Erythroblast (primary cell): ENCODE measurements around the gene MAP3K9.
"Not testable (repeated sequence)": the region's sequence is repeated elsewhere in the genome, so short reads cannot be mapped to it uniquely, and the experiment has no call there.

ENCODE experiments used
- DNase-seq, 2 experiments: peaks; one replicate each; lab custom pipeline; 2025; lab: John Stamatoyannopoulos, UW
- GATA1 ChIP-seq: IDR thresholded peaks from 2 replicates; pipeline ENCODE4 v1.6.1; 2011; ENCODE audit warnings: low read depth, mild to moderate bottlenecking, control low read depth, low read length, moderate library complexity
- POLR2A ChIP-seq: IDR thresholded peaks from 2 replicates; pipeline ENCODE4 v1.6.1; 2011; ENCODE audit warnings: mild to moderate bottlenecking, low read length

The MAP3K9 gene

GRCh38 chr14:70713511-70713916 lies 95.8 kb downstream of the MAP3K9 start:
- TF ChIP-seq GATA1 = no peak
- no peak for TF ChIP-seq POLR2A
- DNase-seq = no peak

GRCh38 chr14:70713096-70713495 lies 96.2 kb downstream of the MAP3K9 start:
- no peak for TF ChIP-seq POLR2A
- no peak for TF ChIP-seq GATA1
- no peak for DNase-seq

- DNase-seq = no peak
- TF ChIP-seq GATA1 = no peak
- TF ChIP-seq POLR2A = no peak
Observed at GRCh38 chr14:70711451-70711850, 97.9 kb downstream of the MAP3K9 start.

GRCh38 chr14:70709726-70710382 lies 99.5 kb downstream of the MAP3K9 start:
- TF ChIP-seq POLR2A = no peak
- TF ChIP-seq GATA1 = no peak
- DNase-seq = no peak

- no peak for DNase-seq
- TF ChIP-seq POLR2A (no peak), GATA1 (no peak)
Observed at GRCh38 chr14:70708717-70709570, 100.4 kb downstream of the MAP3K9 start.

GRCh38 chr14:70707138-70708038 lies 101.9 kb downstream of the MAP3K9 start:
- TF ChIP-seq POLR2A = no peak
- no peak for TF ChIP-seq GATA1
- no peak for DNase-seq

GRCh38 chr14:70706177-70706576 lies 103.1 kb downstream of the MAP3K9 start:
- no peak for DNase-seq
- TF ChIP-seq POLR2A (no peak), GATA1 (no peak)

- TF ChIP-seq GATA1 (no peak), POLR2A (no peak)
- DNase-seq = no peak
Observed at GRCh38 chr14:70704960-70705359, 104.4 kb downstream of the MAP3K9 start.

- not testable (repeated sequence) for DNase-seq
Observed at GRCh38 chr14:70703621-70704168, 105.6 kb downstream of the MAP3K9 start.

GRCh38 chr14:70702161-70702560 lies 107.2 kb downstream of the MAP3K9 start:
- TF ChIP-seq POLR2A (no peak), GATA1 (no peak)
- no peak for DNase-seq

- DNase-seq = no peak
- TF ChIP-seq POLR2A (no peak), GATA1 (no peak)
Observed at GRCh38 chr14:70701610-70702009, 107.7 kb downstream of the MAP3K9 start.

- no peak for DNase-seq
- TF ChIP-seq GATA1 (no peak), POLR2A (no peak)
Observed at GRCh38 chr14:70700955-70701585, 108.2 kb downstream of the MAP3K9 start.

GRCh38 chr14:70699646-70700045 lies 109.7 kb downstream of the MAP3K9 start:
- DNase-seq = no peak
- TF ChIP-seq GATA1 (no peak), POLR2A (no peak)
